Measurements from ENCODE around the gene MRPL58.

GRCh38 chr17:75030161-75030560, 17.7 kb downstream of the MRPL58 start:
- TF ChIP-seq CTCF (IDR thresholded peaks at IDR 0.05) (no peak), EZH2 (IDR thresholded peaks at IDR 0.05; ENCODE audit: borderline replicate concordance, insufficient read depth, low read depth, low read length, poor library complexity, severe bottlenecking) (no peak)

All from B cell (primary cell).